Measurements from ENCODE around the gene KNDC1.
"Not testable (repeated sequence)": the region's sequence is repeated elsewhere in the genome, so short reads cannot be mapped to it uniquely, and the experiment has no call there.

The KNDC1 gene

DNA sequence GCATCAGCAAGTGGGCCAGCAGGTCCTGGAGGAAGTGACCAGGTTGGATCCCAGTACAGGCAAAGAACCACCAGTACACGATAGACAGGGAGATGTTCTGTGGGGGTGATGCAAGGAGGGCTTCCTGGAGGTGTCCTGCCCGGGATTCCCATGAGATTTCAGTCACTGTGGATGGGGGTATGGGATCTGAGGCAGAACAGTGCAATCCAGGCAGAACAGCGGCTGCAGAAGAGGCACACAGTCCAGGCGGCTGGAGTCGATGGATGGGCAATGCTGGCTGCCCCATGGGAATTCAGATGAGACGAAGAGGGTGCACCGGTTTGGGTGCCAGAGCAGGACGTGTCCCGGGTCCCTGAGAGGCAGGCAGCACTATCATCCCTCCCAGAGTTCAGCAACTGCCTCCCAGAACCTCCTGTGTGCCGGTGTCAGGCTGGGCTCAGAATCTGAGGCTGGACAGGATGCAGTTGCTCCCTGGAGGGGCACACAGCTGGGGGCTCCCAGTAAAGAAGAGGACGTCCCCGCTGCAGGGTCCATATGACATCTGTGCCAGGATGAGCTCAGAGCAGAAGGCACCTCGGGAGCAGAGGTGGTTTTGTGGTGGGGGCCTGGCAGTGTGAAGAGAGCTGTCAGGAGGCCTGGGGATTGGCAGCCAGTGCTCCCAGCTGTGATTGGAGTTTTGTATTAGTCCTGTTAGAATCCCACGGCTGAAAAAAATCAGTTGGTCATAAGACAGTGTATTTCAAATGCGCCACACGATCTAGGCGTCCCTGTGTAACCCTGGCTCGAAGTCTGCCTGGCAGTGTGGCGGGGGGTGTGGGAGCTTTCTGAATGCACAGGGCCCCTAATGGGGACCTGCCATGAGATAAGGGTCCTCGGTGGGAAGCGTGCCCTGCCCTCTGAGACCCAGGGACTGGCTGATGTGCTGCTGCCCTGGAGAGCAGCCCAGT lies 3.2 kb downstream of the KNDC1 start:
- no peak for DNase-seq

DNA sequence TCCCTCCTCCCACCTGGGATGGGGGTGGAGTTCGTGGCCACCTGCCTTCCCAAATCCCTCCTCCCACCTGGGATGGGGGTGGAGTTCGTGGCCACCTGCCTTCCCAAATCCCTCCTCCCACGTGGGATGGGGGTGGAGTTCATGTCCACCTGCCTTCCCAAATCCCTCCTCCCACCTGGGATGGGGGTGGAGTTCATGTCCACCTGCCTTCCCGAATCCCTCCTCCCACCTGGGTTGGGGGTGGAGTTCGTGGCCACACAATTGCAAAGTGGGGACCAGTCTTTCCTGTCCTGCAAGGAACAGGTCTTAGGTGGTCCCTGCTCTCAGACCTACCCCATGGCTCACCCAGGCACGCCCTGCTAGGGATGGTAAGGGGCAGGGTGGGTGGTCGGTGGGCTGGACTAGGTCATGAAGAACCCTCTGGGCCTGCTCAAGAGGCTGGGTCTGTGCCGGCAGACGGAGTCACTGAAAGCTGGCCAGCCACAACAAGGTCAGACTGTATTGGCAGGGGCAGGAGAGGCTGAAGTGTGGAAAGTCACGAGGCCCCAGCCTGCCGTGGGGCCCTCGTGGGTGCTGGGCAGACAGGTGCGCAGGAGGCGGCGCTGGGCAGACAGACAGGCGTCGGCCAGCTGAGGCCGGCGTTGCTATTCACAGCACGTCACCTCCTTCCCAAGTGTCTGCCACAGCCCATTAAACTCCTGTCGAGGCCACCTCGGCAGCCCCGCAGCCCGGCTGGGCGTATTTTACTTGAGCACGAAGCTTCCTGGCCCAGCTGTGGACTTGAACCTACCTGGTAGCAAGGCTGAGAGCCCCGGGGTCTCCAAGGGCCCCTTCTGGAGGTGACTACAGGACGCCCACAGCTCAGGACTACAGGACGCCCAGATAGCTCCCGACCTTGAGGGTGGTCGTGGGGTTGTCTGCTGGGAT lies 4.1 kb downstream of the KNDC1 start:
- DNase-seq = no peak

DNA sequence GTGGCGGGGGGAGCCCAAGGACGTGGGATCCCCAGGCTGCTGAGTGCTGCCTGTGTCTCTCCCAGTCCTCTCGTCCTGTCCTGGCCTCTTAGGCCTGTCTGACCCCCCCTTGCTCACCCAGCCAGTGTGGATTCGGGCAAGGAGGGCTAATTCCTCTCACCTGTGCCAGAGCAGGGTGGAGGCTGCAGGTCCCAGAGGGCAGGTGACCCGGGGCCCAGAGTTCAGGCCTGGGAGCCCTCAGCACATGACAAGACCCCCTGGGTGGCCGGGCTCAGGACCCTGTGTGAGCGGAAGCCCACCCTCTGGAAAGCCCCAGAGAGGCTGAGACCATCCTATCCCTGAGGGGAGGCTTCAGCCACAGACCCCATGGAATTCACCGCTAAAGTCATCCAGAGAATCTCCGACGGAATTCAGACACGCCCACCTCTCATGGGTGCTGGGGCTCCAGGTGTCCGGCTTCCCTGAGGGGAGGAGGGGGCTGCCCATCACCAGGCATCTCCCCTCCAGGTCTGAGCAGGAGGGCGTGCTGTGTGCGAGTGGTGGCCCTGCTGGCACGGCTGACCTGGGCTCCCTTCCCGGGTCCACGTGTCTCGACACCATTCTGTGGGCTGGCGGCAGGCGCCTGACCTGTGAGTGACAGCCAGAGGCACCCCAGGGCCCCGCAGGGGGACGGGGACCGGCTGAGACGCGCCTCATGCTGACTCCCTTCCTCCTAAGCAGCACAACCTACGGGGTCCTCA lies 5.0 kb downstream of the KNDC1 start:
- DNase-seq = no peak

- DNase-seq = no peak
Observed at GRCh38 chr10:133165556-133166503, 5.8 kb downstream of the KNDC1 start.

DNA sequence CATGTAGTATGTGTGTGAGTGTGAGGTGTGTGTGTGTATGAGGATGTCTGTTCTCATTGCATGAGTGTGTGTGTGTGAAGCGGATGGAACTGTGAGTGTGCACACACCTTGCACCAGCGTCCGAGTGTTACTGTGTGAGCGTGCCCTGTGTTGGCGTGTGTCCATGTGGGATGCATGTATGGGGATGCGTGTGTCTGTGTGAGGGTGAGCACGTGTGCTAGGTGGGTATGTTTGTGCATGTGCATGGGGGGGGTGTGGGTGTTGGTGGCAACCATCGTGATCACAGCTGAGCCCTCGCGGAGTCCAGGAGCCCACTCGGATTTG lies 6.4 kb downstream of the KNDC1 start:
- no peak for DNase-seq

DNA sequence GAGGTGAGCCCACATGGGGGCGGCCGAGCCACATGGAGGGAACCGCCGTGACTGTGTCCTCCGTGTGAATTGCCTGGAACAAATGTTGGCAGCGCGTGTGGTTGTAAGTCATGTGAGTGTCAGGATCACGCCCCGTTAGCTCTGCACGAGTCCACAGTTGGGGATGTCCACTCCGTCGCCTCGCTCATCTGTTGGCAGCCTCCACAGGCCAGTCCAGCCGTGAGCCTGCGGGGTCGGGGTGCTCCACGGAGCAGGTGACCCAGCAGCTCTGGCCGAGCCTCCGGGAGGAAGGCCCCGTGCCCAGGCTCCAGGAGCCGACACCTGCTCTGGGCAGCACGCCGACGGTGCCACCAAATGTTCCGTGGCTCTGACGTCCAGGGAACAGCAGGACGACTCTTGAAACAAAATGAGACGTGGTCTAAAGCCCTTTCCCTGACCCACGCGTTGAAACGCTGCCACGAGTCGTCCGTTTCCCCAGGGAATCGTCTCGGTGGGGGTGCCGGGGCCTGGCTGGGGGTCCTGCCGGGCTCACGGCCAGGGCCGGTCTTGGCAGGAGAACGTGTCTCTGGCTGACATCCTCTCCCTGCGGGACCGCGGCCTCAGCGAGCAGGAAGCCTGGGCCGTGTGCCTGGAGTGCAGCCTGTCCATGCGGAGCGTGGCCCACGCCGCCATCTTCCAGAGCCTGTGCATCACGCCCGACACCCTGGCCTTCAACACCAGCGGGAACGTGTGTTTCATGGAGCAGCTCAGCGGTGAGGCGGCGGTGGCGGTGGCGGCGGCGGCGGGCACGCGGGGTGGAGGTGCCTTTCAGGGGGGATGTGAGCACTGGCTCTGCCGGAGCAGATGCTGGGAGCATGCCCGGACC lies 7.0 kb downstream of the KNDC1 start:
- no peak for DNase-seq

DNA sequence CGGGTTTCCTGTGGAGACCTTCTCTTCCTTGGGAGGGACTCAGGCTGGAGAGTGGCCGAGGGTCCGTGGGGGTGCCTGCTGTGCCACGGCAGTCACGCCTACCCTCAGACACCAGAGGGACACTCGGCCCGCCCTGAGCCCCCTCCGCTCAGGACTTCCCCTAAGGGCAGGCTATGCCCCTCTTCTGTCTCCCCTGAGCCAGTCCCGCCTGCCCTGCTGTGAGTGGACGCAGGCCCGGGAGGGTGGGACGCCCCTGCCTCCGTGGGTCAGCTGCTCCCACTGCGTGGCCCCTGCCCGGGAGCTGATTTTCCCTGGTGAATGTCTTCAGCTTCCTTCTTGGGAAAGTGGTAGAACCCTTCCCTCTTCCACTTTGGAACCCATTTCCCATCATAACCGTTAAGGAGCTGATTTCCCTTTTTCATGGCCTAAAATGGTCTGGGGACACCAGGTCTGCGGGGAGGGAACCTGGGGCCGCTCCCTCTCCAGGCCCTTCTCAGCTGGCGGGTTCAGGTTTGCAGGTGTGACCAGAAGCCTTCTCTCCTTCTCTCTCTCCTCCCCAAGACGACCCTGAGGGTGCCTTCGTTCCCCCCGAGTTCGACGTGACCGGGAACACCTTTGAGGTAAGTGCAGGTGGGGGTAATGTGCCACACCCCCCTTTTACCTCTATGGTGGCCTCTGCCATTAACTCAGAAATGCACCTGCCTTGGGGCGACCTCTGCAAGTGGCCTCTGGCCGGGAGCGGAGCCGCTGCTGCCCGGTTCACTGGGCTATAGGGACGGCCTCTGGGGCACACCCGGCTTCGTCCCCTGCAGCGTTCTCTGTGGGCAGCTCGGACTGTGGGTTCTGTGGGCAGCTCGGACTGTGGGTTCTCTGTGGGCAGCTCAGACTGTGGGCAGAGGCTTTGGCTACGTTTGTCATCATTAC lies 7.9 kb downstream of the KNDC1 start:
- DNase-seq = no peak

DNA sequence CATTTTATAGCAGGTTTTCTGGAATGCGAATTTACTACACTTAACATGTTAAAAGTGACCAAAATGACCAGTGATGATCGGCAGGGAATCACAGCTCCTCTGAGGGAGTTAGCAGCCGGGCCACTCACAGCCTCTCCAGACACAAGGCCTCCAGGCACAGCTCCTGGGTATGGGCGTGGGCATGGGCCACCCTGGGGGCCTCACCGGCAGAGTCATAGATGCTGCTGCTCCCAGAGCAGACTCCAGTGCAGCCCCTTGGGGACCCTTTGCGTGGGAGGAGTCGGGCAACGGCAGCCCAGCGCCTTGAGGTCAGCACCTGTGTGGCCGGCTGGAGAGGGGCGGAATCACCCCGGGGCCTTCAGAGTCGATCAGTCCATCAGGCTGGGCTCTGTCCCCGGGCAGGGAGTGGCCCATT lies 8.6 kb downstream of the KNDC1 start:
- no peak for DNase-seq

DNA sequence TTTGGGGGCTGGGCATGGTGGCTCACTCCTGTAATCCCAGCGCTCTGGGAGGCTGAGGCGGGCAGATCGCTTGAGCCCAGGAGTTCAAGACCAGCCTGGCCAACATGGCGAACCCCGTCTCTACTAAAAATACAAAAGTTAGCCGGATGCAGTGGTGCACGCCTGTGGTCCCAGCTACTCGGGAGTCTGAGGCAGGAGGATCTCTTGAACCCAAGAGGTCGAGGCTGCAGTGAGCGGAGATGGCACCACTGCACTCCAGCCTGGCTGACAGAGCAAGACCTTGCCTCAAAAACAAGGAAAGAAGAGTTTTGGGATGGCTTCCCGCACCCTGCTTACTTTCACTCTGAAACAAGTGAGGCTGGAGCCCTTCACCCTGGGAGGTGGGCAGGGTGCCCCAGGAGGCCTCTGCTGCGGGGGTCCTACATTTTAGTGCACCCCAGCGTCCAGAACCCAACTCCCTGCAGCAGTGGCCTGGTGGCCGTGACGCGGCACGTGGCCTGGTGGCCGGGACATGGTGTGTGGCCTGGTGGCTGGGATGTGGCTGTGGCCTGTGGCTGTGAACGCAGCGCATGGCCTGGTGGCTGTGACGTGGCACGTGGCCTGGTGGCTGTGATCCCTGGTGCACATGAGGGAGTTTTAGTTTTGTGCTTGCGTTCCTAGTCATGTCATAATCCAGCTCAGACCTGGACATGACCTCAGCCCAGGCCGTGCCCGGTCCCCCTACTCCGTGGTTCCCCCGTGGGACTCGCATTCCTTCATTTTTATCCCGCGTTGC lies 9.3 kb downstream of the KNDC1 start:
- no peak for DNase-seq

DNA sequence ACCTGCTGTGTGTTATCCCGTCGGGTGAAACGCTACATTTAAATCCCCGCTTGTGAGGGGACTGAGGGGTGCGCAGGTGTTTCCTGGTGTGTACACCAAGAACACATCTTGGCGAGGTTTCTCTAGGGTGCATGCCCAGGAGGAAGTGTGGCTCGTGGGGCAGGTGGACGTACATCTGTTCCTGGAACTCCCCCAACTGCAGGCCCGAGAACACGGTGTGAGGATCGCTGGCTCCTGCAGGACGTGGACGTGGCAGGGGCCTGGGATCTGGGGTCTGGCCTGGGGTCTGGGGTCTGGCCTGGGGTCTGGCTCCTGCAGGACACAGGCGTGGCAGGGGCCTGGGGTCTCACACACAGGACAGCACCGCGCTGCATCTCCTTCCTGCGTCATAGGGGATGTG lies 10.1 kb downstream of the KNDC1 start:
- no peak for DNase-seq

DNA sequence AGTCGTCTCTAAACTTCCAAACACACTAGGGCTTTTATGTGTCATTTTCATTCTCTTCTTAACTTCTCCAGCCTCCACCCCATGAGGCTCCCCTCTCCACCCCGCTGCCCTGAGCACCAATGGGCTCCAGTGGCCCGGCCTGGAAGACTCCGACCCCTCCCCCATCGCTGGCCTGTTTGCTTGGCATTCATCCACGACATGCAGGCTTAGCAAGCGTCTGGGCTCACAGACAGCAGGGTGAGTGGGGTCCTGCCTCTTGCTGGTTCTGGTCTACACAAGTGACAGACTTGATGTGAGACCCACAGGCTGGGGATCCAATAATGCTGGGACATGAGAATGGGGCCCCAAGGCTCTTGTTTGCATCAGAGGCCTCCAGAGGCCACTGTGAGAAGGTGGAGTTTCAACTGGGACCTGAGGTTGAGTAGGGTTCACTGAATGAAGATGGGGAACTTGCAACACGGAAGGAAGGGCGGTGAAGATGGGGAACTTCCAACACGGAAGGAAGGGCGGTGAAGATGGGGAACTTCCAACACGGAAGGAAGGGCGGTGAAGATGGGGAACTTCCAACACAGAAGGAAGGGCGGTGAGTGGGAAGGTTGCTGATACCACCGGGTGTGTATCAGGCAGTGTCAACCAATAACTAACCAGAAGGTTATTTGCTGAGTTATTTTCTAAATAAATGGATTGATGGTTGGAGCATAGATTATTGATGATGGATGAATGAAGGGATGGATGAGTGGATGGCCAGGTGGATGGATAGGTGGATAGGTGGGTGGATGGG lies 14.0 kb downstream of the KNDC1 start:
- DNase-seq = no peak

DNA sequence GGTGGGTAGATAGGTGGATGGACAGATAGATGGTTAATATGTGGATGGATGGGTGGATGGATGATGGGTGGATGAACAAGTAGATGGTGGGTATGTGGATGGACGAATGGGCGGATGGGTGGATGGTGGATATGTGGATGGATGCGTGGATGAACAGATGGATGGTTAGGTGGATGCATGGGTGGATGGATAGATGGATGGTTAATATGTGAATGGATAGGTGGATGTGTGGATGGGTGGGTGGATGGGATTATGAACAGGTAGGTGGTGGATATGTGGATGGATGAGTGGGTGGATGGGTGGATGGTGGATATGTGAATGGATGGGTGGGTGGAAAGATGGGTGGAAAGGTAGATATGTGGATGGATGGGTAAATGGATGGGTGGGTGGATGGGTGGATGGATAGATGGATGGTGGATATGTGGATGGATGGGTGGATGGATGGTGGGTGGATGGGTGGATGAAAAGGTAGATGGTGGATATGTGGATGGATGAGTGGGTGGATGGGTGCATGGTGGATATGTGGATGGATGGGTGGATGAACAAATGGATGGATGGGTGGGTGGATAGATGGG lies 14.8 kb downstream of the KNDC1 start:
- DNase-seq = no peak

DNA sequence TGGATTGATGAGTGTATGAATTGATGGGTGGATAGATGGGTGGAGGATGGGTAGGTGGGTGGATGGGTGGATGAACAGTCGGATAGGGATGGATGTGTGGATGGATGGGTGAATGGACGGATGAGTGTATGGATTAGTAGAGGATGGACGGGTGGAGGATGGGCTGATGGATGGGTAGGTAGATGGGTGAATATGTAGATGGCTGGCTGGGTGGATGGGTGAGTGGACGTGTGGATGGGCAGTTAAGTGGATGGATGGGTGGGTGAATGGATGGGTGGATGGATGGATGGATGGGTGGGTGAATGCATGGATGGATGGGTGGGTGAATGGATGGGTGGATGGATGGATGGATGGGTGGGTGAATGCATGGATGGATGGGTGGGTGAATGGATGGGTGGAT lies 15.6 kb downstream of the KNDC1 start:
- not testable (repeated sequence) for DNase-seq

GRCh38 chr10:133176546-133176945 lies 16.5 kb downstream of the KNDC1 start:
- no peak for DNase-seq

DNA sequence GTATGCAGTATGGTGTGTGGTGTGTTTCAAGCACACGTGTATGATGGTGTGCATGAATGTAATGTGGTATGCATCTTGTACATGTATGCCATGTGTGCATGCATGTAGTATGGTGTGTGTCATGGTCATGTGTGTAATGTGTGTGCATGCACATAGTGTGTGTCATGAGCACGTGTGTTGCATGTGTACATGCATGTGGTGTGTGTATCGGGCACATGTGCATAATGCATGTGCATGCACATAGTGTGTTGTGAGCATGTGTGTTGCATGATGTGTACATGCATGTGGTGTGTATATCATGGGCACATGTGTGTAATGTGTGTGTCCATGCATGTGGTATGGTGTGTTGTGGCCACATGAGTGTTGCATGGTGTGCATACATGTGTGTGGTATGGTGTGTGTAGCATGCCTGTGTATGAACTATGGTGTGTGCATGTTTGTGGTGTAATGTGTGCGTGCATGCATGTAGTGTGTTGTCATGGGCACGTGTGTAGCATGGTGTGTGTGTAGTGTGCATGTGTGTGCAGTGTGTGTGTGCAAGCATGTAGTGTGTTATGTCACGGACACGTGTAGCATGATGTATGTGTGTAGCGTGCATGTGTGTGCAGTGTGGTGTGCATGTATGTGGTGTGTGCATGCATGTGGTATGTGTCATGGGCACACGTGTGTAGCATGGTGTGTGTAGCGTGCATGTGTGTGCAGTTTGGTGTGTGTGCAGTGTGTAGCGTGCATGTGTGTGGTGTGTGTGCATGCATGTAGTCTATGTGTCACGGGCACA lies 17.6 kb downstream of the KNDC1 start:
- DNase-seq = no peak

GRCh38 chr10:133178357-133179127 lies 18.5 kb downstream of the KNDC1 start:
- DNase-seq = no peak

Data from NCI-H1436 treated with DMSO at 0.1 percent for 48 hours (cell line).